ENCODE data around the gene MIP.
"Not testable (repeated sequence)": the region's sequence is repeated elsewhere in the genome, so short reads cannot be mapped to it uniquely, and the experiment has no call there.

Gene MIP

DNA sequence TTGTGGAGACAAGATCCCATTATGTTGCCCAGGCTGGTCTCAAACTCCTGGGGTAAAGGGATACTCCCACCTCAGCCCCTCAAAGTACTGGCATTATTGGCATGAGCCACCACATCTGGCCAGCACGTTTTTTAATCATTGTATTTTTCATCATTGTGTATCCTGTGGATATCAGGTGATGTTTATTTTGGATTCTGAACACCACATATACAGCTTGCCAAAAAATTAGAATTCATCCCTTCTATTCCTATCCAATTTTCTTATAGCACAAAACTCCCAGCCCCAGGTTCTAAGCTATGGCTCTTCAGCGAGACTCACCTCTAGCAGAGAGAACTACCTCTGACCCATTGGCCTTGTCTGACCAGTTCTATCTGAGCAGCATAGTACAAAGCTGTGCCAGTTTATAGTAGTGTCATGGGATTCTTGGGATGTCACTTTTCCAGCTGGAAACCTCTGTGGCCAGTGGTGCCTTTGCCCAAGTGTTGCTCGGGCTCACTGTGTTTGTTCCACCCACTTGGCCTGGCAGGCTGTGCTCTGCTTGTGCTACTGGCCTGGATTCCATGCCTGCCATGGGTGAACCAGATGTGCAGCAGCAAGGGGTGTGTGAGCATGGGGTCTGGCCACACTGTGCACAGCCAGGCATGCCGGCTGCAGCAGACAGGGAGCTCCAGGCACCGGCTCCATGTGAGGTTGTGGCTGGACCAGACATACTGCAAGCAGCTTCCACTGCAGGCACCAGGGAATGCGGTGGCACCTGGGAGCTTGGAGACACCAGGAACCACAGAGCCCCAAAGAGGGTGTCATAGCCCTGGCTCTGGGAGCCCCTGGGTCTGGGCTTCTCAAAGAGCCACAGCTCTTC is 42.4 kb downstream of the MIP start:
- H3K9me3 Mint-ChIP-seq = no peaks in the 10 kb centered on the region
- no peak overlapping the region for H3K4me3 Mint-ChIP-seq
- ATAC-seq (replicated peaks) (no peak), DNase-seq (no peak)
- no peaks in the 10 kb centered on the region for H3K4me1 Mint-ChIP-seq (ENCODE audit: low read depth in 2 of 2)
- no peaks in the 10 kb centered on the region for H3K27me3 Mint-ChIP-seq
- no peak overlapping the region for H3K27ac Mint-ChIP-seq
- no peaks in the 10 kb centered on the region for H3K36me3 Mint-ChIP-seq (ENCODE audit: insufficient read depth)

DNA sequence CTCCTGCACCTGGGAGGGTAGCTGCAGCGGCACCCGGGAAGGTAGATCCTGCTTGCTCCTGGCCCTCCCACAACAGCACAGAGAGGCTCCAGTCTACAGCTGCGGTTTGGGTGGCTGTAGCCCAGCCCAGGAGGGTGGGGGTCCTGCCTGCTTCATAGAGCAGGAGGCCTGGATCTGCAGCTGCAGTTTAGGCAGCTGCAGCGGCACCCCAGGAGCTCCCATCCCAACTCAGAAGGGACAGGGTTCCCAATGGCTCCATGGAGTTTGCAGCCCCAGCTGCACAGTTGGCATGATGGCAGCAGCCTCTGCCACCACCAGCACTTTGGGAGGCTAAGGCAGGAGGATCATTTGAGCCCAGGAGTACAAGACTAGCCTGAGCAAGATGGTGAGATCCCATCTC is 43.7 kb downstream of the MIP start:
- DNase-seq (no peak), ATAC-seq (replicated peaks) (no peak)
- Mint-ChIP-seq H3K36me3 (ENCODE audit: insufficient read depth) (no peaks in the 10 kb centered on the region), H3K9me3 (no peaks in the 10 kb centered on the region), H3K4me3 (no peak overlapping the region), H3K27me3 (no peaks in the 10 kb centered on the region), H3K27ac (no peak overlapping the region), H3K4me1 (ENCODE audit: low read depth in 2 of 2) (no peaks in the 10 kb centered on the region)

- Mint-ChIP-seq H3K4me3 (no peak overlapping the region), H3K27me3 (no peaks in the 10 kb centered on the region), H3K36me3 (ENCODE audit: insufficient read depth) (no peaks in the 10 kb centered on the region), H3K9me3 (no peaks in the 10 kb centered on the region), H3K27ac (no peak overlapping the region), H3K4me1 (ENCODE audit: low read depth in 2 of 2) (no peaks in the 10 kb centered on the region)
- DNase-seq = no peak
- ATAC-seq (replicated peaks) = no peak
Observed at GRCh38 chr12:56408799-56409417, 45.5 kb downstream of the MIP start.

- not testable (repeated sequence) for DNase-seq; H3K36me3 Mint-ChIP-seq (ENCODE audit: insufficient read depth); H3K9me3 Mint-ChIP-seq; H3K4me1 Mint-ChIP-seq (ENCODE audit: low read depth in 2 of 2); ATAC-seq (replicated peaks); H3K27me3 Mint-ChIP-seq; H3K27ac Mint-ChIP-seq; H3K4me3 Mint-ChIP-seq
Observed at GRCh38 chr12:56404227-56404626, 50.2 kb downstream of the MIP start.

DNA sequence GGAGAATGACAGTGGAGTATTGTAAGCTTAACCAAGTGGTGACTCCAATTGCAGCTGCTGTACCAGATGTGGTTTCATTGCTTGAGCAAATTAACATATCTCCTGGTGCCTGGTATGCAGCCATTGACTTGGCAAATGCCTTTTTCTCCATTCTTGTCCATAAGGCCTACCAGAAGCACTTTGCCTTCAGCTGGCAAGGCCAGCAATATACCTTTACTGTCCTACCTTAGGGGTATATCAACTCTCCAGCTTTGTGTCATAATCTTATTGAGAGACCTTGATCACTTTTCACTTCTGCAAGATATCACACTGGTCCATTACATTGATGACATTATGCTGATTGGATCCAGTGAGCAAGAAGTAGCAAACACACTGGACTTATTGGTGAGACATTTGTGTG is 52.8 kb downstream of the MIP start:
- not testable (repeated sequence) for H3K36me3 Mint-ChIP-seq (ENCODE audit: insufficient read depth); H3K27ac Mint-ChIP-seq; DNase-seq; H3K27me3 Mint-ChIP-seq; H3K4me1 Mint-ChIP-seq (ENCODE audit: low read depth in 2 of 2); ATAC-seq (replicated peaks); H3K4me3 Mint-ChIP-seq
- H3K9me3 Mint-ChIP-seq = peaks cover 0 to 11% of the 10 kb centered on the region in 2 donors

DNA sequence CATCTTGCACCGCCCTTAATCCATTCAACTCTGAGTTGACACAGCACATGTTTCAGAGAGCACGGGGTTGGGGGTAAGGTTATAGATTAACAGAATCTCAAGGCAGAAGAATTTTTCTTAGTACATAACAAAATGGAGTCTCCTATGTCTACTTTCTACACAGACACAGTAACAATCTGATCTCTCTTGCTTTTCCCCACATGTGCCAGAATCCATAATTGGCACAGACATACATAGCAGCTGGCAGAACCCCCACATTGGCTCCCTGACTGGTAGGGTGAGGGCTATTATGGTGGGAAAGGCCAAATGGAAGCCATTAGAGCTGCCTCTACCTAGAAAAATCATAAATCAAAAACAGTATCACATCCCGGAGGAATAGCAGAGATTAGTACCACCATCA is 53.3 kb downstream of the MIP start:
- H3K27ac Mint-ChIP-seq; ATAC-seq (replicated peaks); H3K36me3 Mint-ChIP-seq (ENCODE audit: insufficient read depth); DNase-seq; H3K4me3 Mint-ChIP-seq; H3K27me3 Mint-ChIP-seq; H3K4me1 Mint-ChIP-seq (ENCODE audit: low read depth in 2 of 2): not testable (repeated sequence)
- H3K9me3 Mint-ChIP-seq = peaks cover 0 to 11% of the 10 kb centered on the region in 2 donors
